Gastroesophageal sphincter (tissue), 3 donors: ENCODE data around the gene PEMT.

Source experiments
- CTCF ChIP-seq, 4 experiments: fragments of 200-600 bp in 2 of 4; fragments of 450-650 bp in 2 of 4; sonication (generic) in 1 of 4; IDR thresholded peaks; one replicate each; pipeline ENCODE4 v1.5.1; 2017 to 2019; ENCODE audit warnings: antibody characterized with exemption in 4 of 4, mild to moderate bottlenecking in 2 of 4, moderate library complexity in 2 of 4
- EP300 ChIP-seq: sonication (generic); formaldehyde crosslinking; IDR thresholded peaks from one replicate; pipeline ENCODE4 v1.6.1; 2017; ENCODE audit warnings: antibody characterized with exemption, mild to moderate bottlenecking
- POLR2A ChIP-seq, 2 donors: fragments of 450-650 bp; IDR thresholded peaks; one replicate each; pipeline ENCODE4 v1.6.1; 2017; ENCODE audit warnings: antibody characterized with exemption in 2 of 2, mild to moderate bottlenecking in 2 of 2, moderate library complexity in 1 of 2
- POLR2AphosphoS5 ChIP-seq: sonication (generic); formaldehyde crosslinking; IDR thresholded peaks from one replicate; pipeline ENCODE4 v1.6.1; 2017; ENCODE audit warnings: antibody characterized with exemption

GRCh38 chr17:17494499-17494869 is 97.0 kb downstream of the PEMT start:
- no peak for TF ChIP-seq CTCF (IDR thresholded peaks at IDR 0.05)
- no peak for TF ChIP-seq POLR2A (IDR thresholded peaks at IDR 0.05)
- TF ChIP-seq POLR2AphosphoS5: no peak
- TF ChIP-seq EP300: no peak
